PC-3 (cell line): ENCODE data around the gene DGKB. TPM values are rescaled to one million over a fixed set of nuclear protein-coding genes. Genes with fewer than 3 reads are reported as not detected.

Experiments used
- ATAC-seq: fragments of 200-7000 bp; cut with Tn5 transposase; 2 replicates; pipeline ENCODE4 v1.9.1; 2020; ENCODE audit warnings: mild to moderate bottlenecking, moderate library complexity
- BruUV-seq: library from RNA; stranded (reverse); fragments of 400-500 nt; replicated peaks from 2 replicates; lab custom pipeline; 2021; lab: Mats Ljungman, UMichigan
- CTCF ChIA-PET: fragments of 300-600 bp; sonication (Branson Sonifier 250); formaldehyde crosslinking; loops from one replicate; lab custom pipeline; 2022; ENCODE audit warnings: antibody characterized with exemption; lab: Charles Lee
- POLR2A ChIA-PET: fragments of 300-600 bp; sonication (Branson Sonifier 250); formaldehyde crosslinking; loops from one replicate; lab custom pipeline; 2022; ENCODE audit warnings: antibody characterized with exemption; ENCODE audit not compliant: unreplicated experiment; lab: Charles Lee
- DNase-seq: peaks from one replicate; pipeline ENCODE4 v3.0.0-alpha.2; 2015
- H2AFZ ChIP-seq: fragments of 300-600 bp; sonication (generic); 2 replicates; pipeline ENCODE4 v1.6.0; 2016; ENCODE audit warnings: antibody characterized with exemption, low read length
- H3F3A ChIP-seq: fragments of 300-600 bp; sonication (generic); one replicate; pipeline ENCODE4 v1.6.0; 2017; ENCODE audit warnings: antibody characterized with exemption, low read length, control low read depth, mild to moderate bottlenecking; ENCODE audit not compliant: unreplicated experiment
- H3K27ac ChIP-seq: fragments of 300-600 bp; sonication (generic); 2 replicates; pipeline ENCODE4 v1.5.1; 2016; ENCODE audit warnings: mild to moderate bottlenecking, low read length
- H3K27me3 ChIP-seq: fragments of 300-600 bp; sonication (generic); 2 replicates; pipeline ENCODE4 v1.6.1; 2016; ENCODE audit warnings: low read length, mixed read lengths
- H3K36me3 ChIP-seq: fragments of 300-600 bp; sonication (generic); 2 replicates; pipeline ENCODE4 v1.6.1; 2016; ENCODE audit warnings: low read depth, mixed run types, low read length, mixed read lengths
- H3K4me1 ChIP-seq: fragments of 300-600 bp; sonication (generic); 2 replicates; pipeline ENCODE4 v1.5.1; 2016; ENCODE audit warnings: low read length; ENCODE audit not compliant: insufficient read depth
- H3K4me2 ChIP-seq: fragments of 300-600 bp; sonication (generic); 2 replicates; pipeline ENCODE4 v1.6.0; 2016; ENCODE audit warnings: low read length
- H3K4me3 ChIP-seq: fragments of 300-600 bp; sonication (generic); 2 replicates; pipeline ENCODE4 v1.5.1; 2016; ENCODE audit warnings: mild to moderate bottlenecking, low read length, mixed read lengths
- H3K79me2 ChIP-seq: fragments of 300-600 bp; sonication (generic); 2 replicates; pipeline ENCODE4 v1.6.1; 2017; ENCODE audit warnings: low read length, mixed read lengths
- H3K9ac ChIP-seq: fragments of 300-600 bp; sonication (generic); 2 replicates; pipeline ENCODE4 v1.6.0; 2016; ENCODE audit warnings: mild to moderate bottlenecking, low read length
- H3K9me2 ChIP-seq: fragments of 300-600 bp; sonication (generic); replicated peaks from 2 replicates; pipeline ENCODE4 v1.6.1; 2016; ENCODE audit warnings: mixed run types, low read length, mixed read lengths
- H3K9me3 ChIP-seq: fragments of 300-600 bp; sonication (generic); 2 replicates; pipeline ENCODE4 v1.6.1; 2016; ENCODE audit warnings: low read length, mixed read lengths
- H4K20me1 ChIP-seq: fragments of 300-600 bp; sonication (generic); 2 replicates; pipeline ENCODE4 v1.6.1; 2016; ENCODE audit warnings: low read length, mixed read lengths
- CTCF ChIP-seq: fragments of 300-600 bp; sonication (generic); conservative IDR thresholded peaks from 2 replicates; pipeline ENCODE4 v1.5.1; 2017; ENCODE audit warnings: antibody characterized with exemption, low read depth, mild to moderate bottlenecking, low read length
- EZH2 ChIP-seq: fragments of 300-600 bp; sonication (generic); IDR thresholded peaks from one replicate; pipeline ENCODE4 v1.6.1; 2017; ENCODE audit warnings: antibody characterized with exemption, mild to moderate bottlenecking, low read length; ENCODE audit not compliant: unreplicated experiment
- EZH2phosphoT487 ChIP-seq: fragments of 300-600 bp; sonication (generic); IDR thresholded peaks from 2 replicates; pipeline ENCODE4 v1.6.1; 2018; ENCODE audit warnings: mild to moderate bottlenecking, antibody characterized with exemption, low read length, borderline replicate concordance
- intact Hi-C: fragments of 100-400 bp; cut with micrococcal nuclease; formaldehyde crosslinking; loops from 2 replicates; pipeline ENCODE4 v1.9.0; 2023
- total RNA-seq: library from RNA; depleted of rRNA; stranded (reverse); fragments of >200 nt; gene quantifications from 2 replicates; pipeline ENCODE4 v1.2.3, GENCODE V29; 2014

Gene DGKB
- total RNA-seq, 1 experiment from 2014 or later = 0.15 TPM

GRCh38 chr7:14836006-14836405, 66.5 kb downstream of the DGKB start:
- no peaks in the 10 kb centered on the region for H3K36me3 ChIP-seq
- H3F3A ChIP-seq = no peaks in the 10 kb centered on the region
- ChIA-PET POLR2A (interaction anchor here (0.6 kb wide), 1 partner anchor 69 kb away, joined by 6 read pairs; no protein-coding TSS in a partner anchor), CTCF (no interaction called here)
- H3K4me2 ChIP-seq = peak overlapping the region; percentile 76
- H3K27me3 ChIP-seq = no peaks in the 10 kb centered on the region
- H3K4me3 ChIP-seq = peak overlapping the region; percentile 48; the same call in 1 of the 2 replicates
- intact Hi-C loops = loop anchor here (2.0 to 10.0 kb wide), 2 partner anchors 67 to 179 kb away; no protein-coding TSS in a partner anchor
- peaks cover 66% of the 10 kb centered on the region for H3K4me1 ChIP-seq
- peak overlapping the region; percentile 87 for H3K27ac ChIP-seq
- no peaks in the 10 kb centered on the region for H3K9me3 ChIP-seq
- BruUV-seq = no TSS peak
- H3K9ac ChIP-seq = peak overlapping the region; percentile 44
- no peaks in the 10 kb centered on the region for H3K9me2 ChIP-seq
- H2AFZ ChIP-seq = no peak overlapping the region; the same call in 1 of the 2 replicates
- no peaks in the 10 kb centered on the region for H4K20me1 ChIP-seq
- H3K79me2 ChIP-seq = no peaks in the 10 kb centered on the region
- TF ChIP-seq EZH2phosphoT487 = no peak
- TF ChIP-seq EZH2 = no peak
- no peak for TF ChIP-seq CTCF
- DNase-seq = no peak
- no peak for ATAC-seq

GRCh38 chr7:14835384-14835783, 67.2 kb downstream of the DGKB start:
- Histone ChIP-seq H3K36me3 (no peaks in the 10 kb centered on the region), H3F3A (no peaks in the 10 kb centered on the region), H3K9ac (peak overlapping the region; percentile 11; the same call in 1 of the 2 replicates), H2AFZ (no peak overlapping the region), H3K79me2 (no peaks in the 10 kb centered on the region), H3K9me2 (no peaks in the 10 kb centered on the region), H3K27me3 (no peaks in the 10 kb centered on the region), H3K4me3 (no peak overlapping the region), H3K9me3 (no peaks in the 10 kb centered on the region), H4K20me1 (no peaks in the 10 kb centered on the region), H3K4me1 (peaks cover 60% of the 10 kb centered on the region), H3K4me2 (peak overlapping the region; percentile 76), H3K27ac (peak overlapping the region; percentile 87)
- TF ChIP-seq EZH2 (no peak), EZH2phosphoT487 (no peak), CTCF (no peak)
- no TSS peak for BruUV-seq
- ATAC-seq = no peak
- intact Hi-C loops = loop anchor here (10.0 kb wide), 1 partner anchor 179 kb away; no protein-coding TSS in a partner anchor
- ChIA-PET POLR2A (interaction anchor here (0.6 kb wide), 1 partner anchor 68 kb away, joined by 6 read pairs; no protein-coding TSS in a partner anchor), CTCF (no interaction called here)
- no peak for DNase-seq

- H3K9me2 ChIP-seq = no peaks in the 10 kb centered on the region
- H3K79me2 ChIP-seq = no peaks in the 10 kb centered on the region
- ATAC-seq = peak; percentile 16
- TF ChIP-seq EZH2phosphoT487 (no peak), EZH2 (no peak), CTCF (no peak)
- H3K27ac ChIP-seq = peak overlapping the region; percentile 87
- H3F3A ChIP-seq = no peaks in the 10 kb centered on the region
- no peaks in the 10 kb centered on the region for H3K27me3 ChIP-seq
- no TSS peak for BruUV-seq
- no peaks in the 10 kb centered on the region for H3K36me3 ChIP-seq
- intact Hi-C loops = loop anchor here (10.0 kb wide), 1 partner anchor 180 kb away; no protein-coding TSS in a partner anchor
- 0 out of 2 replicates have a peak overlapping the region, but pooled peaks have one; percentile 32 for H3K9ac ChIP-seq
- ChIA-PET CTCF (no interaction called here), POLR2A (no interaction called here)
- peak overlapping the region; percentile 67 for H2AFZ ChIP-seq
- peak overlapping the region; percentile 76 for H3K4me2 ChIP-seq
- H3K4me3 ChIP-seq = peak overlapping the region; percentile 34; the same call in 1 of the 2 replicates
- no peaks in the 10 kb centered on the region for H4K20me1 ChIP-seq
- H3K4me1 ChIP-seq = peaks cover 55% of the 10 kb centered on the region
- peak; percentile 77 for DNase-seq
- H3K9me3 ChIP-seq = no peaks in the 10 kb centered on the region
Measured at GRCh38 chr7:14834883-14835282, 67.7 kb downstream of the DGKB start.
